Endothelial cell of umbilical vein (primary cell): ENCODE results near the gene RET. TPM values are rescaled to one million over a fixed set of nuclear protein-coding genes. Genes with fewer than 3 reads are reported as not detected.

Experiments
- BruUV-seq: library from RNA; stranded (reverse); fragments of 400-500 nt; replicated peaks from 2 replicates; lab custom pipeline; 2021; lab: Mats Ljungman, UMichigan
- CTCF ChIA-PET: fragments of 300-600, 350-600 bp; sonication (Branson Sonifier 250); formaldehyde crosslinking; loops from one replicate; lab custom pipeline; 2021; ENCODE audit warnings: antibody characterized with exemption, inconsistent platforms; lab: Charles Lee
- POLR2A ChIA-PET: fragments of 300-600, 350-600 bp; sonication (Branson Sonifier 250); formaldehyde crosslinking; loops from one replicate; lab custom pipeline; 2021; ENCODE audit warnings: antibody characterized with exemption, inconsistent platforms; lab: Charles Lee
- DNase-seq: peaks from one replicate; pipeline ENCODE4 v3.0.0-alpha.2; 2011; ENCODE audit warnings: low read depth, low spot score
- FAIRE-seq: peaks from 2 replicates; lab custom pipeline; 2011; peaks lifted over from hg19 to GRCh38; lab: Jason Lieb, UNC
- H2AFZ ChIP-seq: 2 replicates; pipeline ENCODE4 v1.6.0; 2012; ENCODE audit warnings: low read depth, low read length, control low read depth, inconsistent platforms
- H3K27ac ChIP-seq: 2 replicates; pipeline ENCODE4 v1.5.1; 2011; ENCODE audit warnings: low read depth, mild to moderate bottlenecking, control low read depth, low read length, moderate library complexity; ENCODE audit not compliant: insufficient read depth
- H3K27me3 ChIP-seq, 2 experiments: 2 replicates each; pipeline versions ENCODE4 v1.6.0 to v1.6.1; 2011; ENCODE audit warnings: low read length in 2 of 2, mixed read lengths in 1 of 2; ENCODE audit not compliant: control insufficient read depth in 2 of 2, insufficient read depth in 2 of 2
- H3K36me3 ChIP-seq, 2 experiments: 2 replicates in 1 of 2; 3 replicates in 1 of 2; pipeline ENCODE4 v1.5.1; 2011; ENCODE audit warnings: low read length in 2 of 2, mild to moderate bottlenecking in 1 of 2, moderate library complexity in 1 of 2; ENCODE audit not compliant: control insufficient read depth in 2 of 2, insufficient read depth in 2 of 2; ENCODE audit errors: extremely low read depth in 1 of 2
- H3K4me1 ChIP-seq: 3 replicates; pipeline ENCODE4 v1.5.1; 2011; ENCODE audit warnings: mild to moderate bottlenecking, low read length; ENCODE audit not compliant: control insufficient read depth, insufficient read depth; ENCODE audit errors: extremely low read depth
- H3K4me2 ChIP-seq: 2 replicates; pipeline ENCODE4 v1.6.1; 2011; ENCODE audit warnings: low read length, control low read depth, mixed read lengths; ENCODE audit not compliant: insufficient read depth
- H3K4me3 ChIP-seq, 3 experiments: fragments of 200-600 bp in 1 of 3; sonication (generic), shearing (Covaris generic) in 1 of 3; replicated peaks in 1 of 3; 2 replicates each; pipeline ENCODE4 v1.5.1; 2011 to 2016; ENCODE audit warnings: control low read depth in 3 of 3, low read length in 3 of 3, mild to moderate bottlenecking in 2 of 3, inconsistent platforms in 1 of 3, low read depth in 1 of 3, moderate library complexity in 1 of 3; ENCODE audit not compliant: insufficient read depth in 1 of 3
- H3K79me2 ChIP-seq: 2 replicates; pipeline ENCODE4 v1.6.0; 2012; ENCODE audit warnings: low read length, inconsistent platforms; ENCODE audit not compliant: control insufficient read depth, insufficient read depth
- H3K9ac ChIP-seq: replicated peaks from 2 replicates; pipeline ENCODE3; 2011; ENCODE audit warnings: low read length, control low read depth; ENCODE audit not compliant: insufficient read depth; ENCODE audit errors: extremely low read depth
- H3K9me1 ChIP-seq: replicated peaks from 3 replicates; pipeline ENCODE4 v1.6.0; 2011; ENCODE audit warnings: mild to moderate bottlenecking, low read length; ENCODE audit not compliant: control insufficient read depth, insufficient read depth; ENCODE audit errors: extremely low read depth
- H3K9me3 ChIP-seq: replicated peaks from 2 replicates; pipeline ENCODE4 v1.5.1; 2012; ENCODE audit warnings: low read length, inconsistent platforms; ENCODE audit not compliant: control insufficient read depth, insufficient read depth
- H4K20me1 ChIP-seq: replicated peaks from 2 replicates; pipeline ENCODE3; 2011; ENCODE audit warnings: mild to moderate bottlenecking, low read length; ENCODE audit not compliant: control insufficient read depth, insufficient read depth; ENCODE audit errors: extremely low read depth
- EZH2 ChIP-seq: IDR thresholded peaks from 2 replicates; pipeline ENCODE4 v1.6.1; 2012; ENCODE audit warnings: borderline replicate concordance, low read depth, mild to moderate bottlenecking, moderate library complexity, low read length, inconsistent platforms; ENCODE audit not compliant: severe bottlenecking
- FOS ChIP-seq: IDR thresholded peaks from 2 replicates; pipeline ENCODE4 v1.6.1; 2011; ENCODE audit warnings: mild to moderate bottlenecking, low read length, moderate library complexity, borderline replicate concordance; ENCODE audit not compliant: insufficient read depth
- GATA2 ChIP-seq: IDR thresholded peaks from 2 replicates; pipeline ENCODE4 v1.7.0; 2011; ENCODE audit warnings: low read depth, mild to moderate bottlenecking, moderate library complexity, mixed read lengths, low read length; ENCODE audit not compliant: insufficient read length, insufficient read depth
- JUN ChIP-seq: IDR thresholded peaks from 2 replicates; pipeline ENCODE4 v1.6.1; 2011; ENCODE audit warnings: borderline replicate concordance, low read depth; ENCODE audit not compliant: insufficient read length, insufficient read depth
- MYC ChIP-seq: IDR thresholded peaks from one replicate; pipeline ENCODE4 v1.6.1; 2011; ENCODE audit warnings: mild to moderate bottlenecking, low read depth, low read length
- POLR2A ChIP-seq: IDR thresholded peaks from 2 replicates; pipeline ENCODE4 v1.6.1; 2012; ENCODE audit warnings: low read depth, mild to moderate bottlenecking, control low read depth, low read length
- POLR2AphosphoS5 ChIP-seq: IDR thresholded peaks from 2 replicates; pipeline ENCODE4 v1.6.1; 2012; ENCODE audit warnings: low read depth, mild to moderate bottlenecking, control low read depth, low read length, moderate library complexity; ENCODE audit not compliant: insufficient read depth
- dilution Hi-C: fragments of 300-500 bp; cut with MboI; formaldehyde crosslinking; loops from one replicate; pipeline ENCODE4 v1.15.0; 2019; ENCODE audit warnings: low sequenced_read_pairs; ENCODE audit not compliant: extremely low pct_ligation_motif_present
- intact Hi-C: fragments of 100-400 bp; cut with micrococcal nuclease; formaldehyde crosslinking; loops from one replicate; pipeline ENCODE4 v1.10.0; 2022
- polyA plus RNA-seq, 4 experiments: library from polyadenylated mRNA; depleted of rRNA in 3 of 4; stranded (reverse) in 3 of 4; unstranded in 1 of 4; fragments of >200 nt; gene quantifications; 2 replicates each; pipeline versions ENCODE4 v1.2.1 to v1.2.3, GENCODE V29; 2011 to 2012; ENCODE audit warnings: missing spikeins in 1 of 4
- total RNA-seq: library from RNA; stranded (reverse); gene quantifications from 2 replicates; pipeline ENCODE4 v1.2.3, GENCODE V29; 2021
- TF ChIP-seq, protein P1 (sequence below), 2 donors: IDR thresholded peaks; 1 replicate in 1 of 2; 2 replicates in 1 of 2; pipeline ENCODE4 v1.5.1; 2011; ENCODE audit warnings: low read length in 2 of 2, mild to moderate bottlenecking in 2 of 2, moderate library complexity in 2 of 2, control low read depth in 1 of 2, inconsistent platforms in 1 of 2, low read depth in 1 of 2; ENCODE audit not compliant: insufficient read depth in 1 of 2; ENCODE audit errors: extremely low read depth in 1 of 2
- TF ChIP-seq, protein P2 (sequence below): IDR thresholded peaks from 2 replicates; pipeline ENCODE4 v1.6.1; 2011; ENCODE audit not compliant: insufficient read depth, insufficient read length

RET gene
- total and polyA plus RNA-seq, 2 donors (not counting 3 experiments of a cell fraction or from before 2014, with no cell fraction given) = 0.04 to 0.22 TPM

DNA sequence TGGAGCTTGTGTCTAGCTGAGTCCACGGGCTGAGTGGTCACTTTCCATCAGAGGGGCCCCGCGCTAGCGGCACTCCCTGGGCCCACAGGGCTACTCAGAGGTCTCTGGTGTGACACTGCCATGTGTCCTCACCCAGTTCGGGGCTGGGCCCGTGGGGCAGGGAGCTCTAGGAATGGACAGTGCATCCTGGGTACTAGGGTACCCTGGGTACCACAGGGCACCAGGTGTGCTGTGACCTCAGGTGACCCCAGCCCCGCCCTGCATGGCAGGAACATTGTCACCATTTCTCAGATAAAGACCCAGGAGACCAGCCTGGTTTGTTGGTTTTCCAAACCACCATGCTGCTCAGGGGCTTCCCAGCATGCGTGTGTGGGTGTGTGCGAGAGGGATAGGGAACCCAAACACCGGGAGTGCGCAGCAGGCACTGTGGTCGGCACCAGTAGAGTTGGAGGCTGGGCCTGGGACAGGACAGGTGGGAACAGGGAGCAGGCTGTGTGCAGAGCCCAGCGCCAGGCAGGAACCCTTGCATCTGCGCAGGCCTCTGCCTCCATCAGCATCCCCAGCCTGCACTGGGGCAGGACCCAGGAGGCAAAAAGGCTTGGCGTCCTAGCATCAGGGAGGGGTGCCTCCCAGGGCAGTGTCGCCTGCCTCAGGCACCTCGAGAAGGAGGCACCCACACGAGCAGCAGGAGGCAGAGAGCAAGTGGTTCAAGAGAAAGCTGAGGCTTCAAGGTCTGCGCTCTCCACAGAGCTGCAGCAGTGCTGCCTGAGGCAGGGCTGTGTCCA, 42.0 kb downstream of the RET start:
- DNase-seq = no peak
- Histone ChIP-seq H3K79me2 (no peaks in the 10 kb centered on the region), H3K27me3 (no peaks in the 10 kb centered on the region), H3K9me1 (no peaks in the 10 kb centered on the region), H3K4me2 (no peak overlapping the region), H3K9me3 (no peaks in the 10 kb centered on the region), H3K4me1 (peaks cover 3% of the 10 kb centered on the region), H3K9ac (no peak overlapping the region), H3K36me3 (no peaks in the 10 kb centered on the region), H4K20me1 (no peaks in the 10 kb centered on the region), H3K27ac (no peak overlapping the region), H2AFZ (no peak overlapping the region), H3K4me3 (no peak overlapping the region)
- no peak for FAIRE-seq
- TF ChIP-seq MYC = no peak
- TF ChIP-seq POLR2AphosphoS5 = no peak
- no peak for TF ChIP-seq POLR2A
- TF ChIP-seq JUN = no peak
- TF ChIP-seq GATA2 = no peak
- TF ChIP-seq, protein P1, sequence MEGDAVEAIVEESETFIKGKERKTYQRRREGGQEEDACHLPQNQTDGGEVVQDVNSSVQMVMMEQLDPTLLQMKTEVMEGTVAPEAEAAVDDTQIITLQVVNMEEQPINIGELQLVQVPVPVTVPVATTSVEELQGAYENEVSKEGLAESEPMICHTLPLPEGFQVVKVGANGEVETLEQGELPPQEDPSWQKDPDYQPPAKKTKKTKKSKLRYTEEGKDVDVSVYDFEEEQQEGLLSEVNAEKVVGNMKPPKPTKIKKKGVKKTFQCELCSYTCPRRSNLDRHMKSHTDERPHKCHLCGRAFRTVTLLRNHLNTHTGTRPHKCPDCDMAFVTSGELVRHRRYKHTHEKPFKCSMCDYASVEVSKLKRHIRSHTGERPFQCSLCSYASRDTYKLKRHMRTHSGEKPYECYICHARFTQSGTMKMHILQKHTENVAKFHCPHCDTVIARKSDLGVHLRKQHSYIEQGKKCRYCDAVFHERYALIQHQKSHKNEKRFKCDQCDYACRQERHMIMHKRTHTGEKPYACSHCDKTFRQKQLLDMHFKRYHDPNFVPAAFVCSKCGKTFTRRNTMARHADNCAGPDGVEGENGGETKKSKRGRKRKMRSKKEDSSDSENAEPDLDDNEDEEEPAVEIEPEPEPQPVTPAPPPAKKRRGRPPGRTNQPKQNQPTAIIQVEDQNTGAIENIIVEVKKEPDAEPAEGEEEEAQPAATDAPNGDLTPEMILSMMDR (IDR thresholded peaks at IDR 0.05; ENCODE audit: extremely low read depth in 1 of 2, insufficient read depth in 1 of 2, low read depth in 1 of 2, low read length in 2 of 2) = no peak
- TF ChIP-seq, protein P2, sequence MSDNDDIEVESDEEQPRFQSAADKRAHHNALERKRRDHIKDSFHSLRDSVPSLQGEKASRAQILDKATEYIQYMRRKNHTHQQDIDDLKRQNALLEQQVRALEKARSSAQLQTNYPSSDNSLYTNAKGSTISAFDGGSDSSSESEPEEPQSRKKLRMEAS = no peak
- no peak for TF ChIP-seq FOS
- no peak for TF ChIP-seq EZH2
- intact Hi-C loops (no loop called here), dilution Hi-C loops (no loop called here)
- ChIA-PET POLR2A (interaction anchor here (0.6 kb wide), 1 partner anchor 350 kb away, joined by 10 read pairs; no protein-coding TSS in a partner anchor), CTCF (no interaction called here)
- BruUV-seq = no TSS peak
